B cell (primary cell): ENCODE data around the gene CAMTA1. TPM values are rescaled to one million over a fixed set of nuclear protein-coding genes. Genes with fewer than 3 reads are reported as not detected.
A peak's percentile ranks its signal among the peaks of the same experiment; 100 is the strongest.

Source experiments
- ATAC-seq: fragments of 200-7000 bp; cut with Tn5 transposase; one replicate; pipeline ENCODE4 v1.10.0; 2021; ENCODE audit warnings: low read depth, mild to moderate bottlenecking, moderate number of reproducible peaks, moderate library complexity
- CTCF ChIA-PET: fragments of 350-600 bp; sonication (Branson Sonifier 250); formaldehyde crosslinking; loops from one replicate; lab custom pipeline; 2021; ENCODE audit warnings: antibody characterized with exemption, inconsistent platforms; lab: Charles Lee
- POLR2A ChIA-PET: fragments of 350-600 bp; sonication (Branson Sonifier 250); formaldehyde crosslinking; loops from one replicate; lab custom pipeline; 2021; ENCODE audit warnings: antibody characterized with exemption; lab: Charles Lee
- DNase-seq: peaks from one replicate; pipeline ENCODE4 v3.0.0; 2013
- H2AFZ ChIP-seq: 2 replicates; pipeline ENCODE4 v1.6.1; 2012; ENCODE audit warnings: mild to moderate bottlenecking, low read depth, low read length; ENCODE audit not compliant: insufficient read depth, poor library complexity, severe bottlenecking
- H3K27ac ChIP-seq, 2 donors: 1 replicate in 1 of 2; 2 replicates in 1 of 2; pipeline ENCODE4 v1.5.1; 2012 to 2013; ENCODE audit warnings: low read length in 2 of 2, mild to moderate bottlenecking in 2 of 2, moderate library complexity in 1 of 2
- H3K27me3 ChIP-seq, 4 experiments: fragments of 200-600 bp in 1 of 4; sonication (generic) in 1 of 4; replicated peaks in 1 of 4; 1 replicate in 2 of 4; 2 replicates in 2 of 4; pipeline versions ENCODE4 v1.6.1 to v1.7.0; 2013 to 2016; ENCODE audit warnings: low read length in 3 of 4, mild to moderate bottlenecking in 2 of 4, mixed read lengths in 1 of 4, moderate library complexity in 1 of 4; ENCODE audit not compliant: insufficient read depth in 4 of 4, control insufficient read depth in 3 of 4; ENCODE audit errors: control extremely low read depth in 1 of 4
- H3K36me3 ChIP-seq, 2 experiments: replicated peaks in 1 of 2; 1 replicate in 1 of 2; 2 replicates in 1 of 2; pipeline versions ENCODE4 v1.6.1 to v1.7.1; 2013; ENCODE audit warnings: low read length in 1 of 2; ENCODE audit not compliant: insufficient read depth in 2 of 2, control insufficient read depth in 1 of 2; ENCODE audit errors: control extremely low read depth in 1 of 2, extremely low read depth in 1 of 2
- H3K4me1 ChIP-seq, 2 donors: fragments of 200-600 bp in 1 of 2; sonication (generic) in 1 of 2; 1 replicate in 1 of 2; 2 replicates in 1 of 2; pipeline versions ENCODE4 v1.5.1 to v1.6.1; 2013 to 2017; ENCODE audit warnings: low read length in 2 of 2; ENCODE audit not compliant: control insufficient read depth in 2 of 2, insufficient read depth in 2 of 2
- H3K4me2 ChIP-seq: replicated peaks from 2 replicates; pipeline ENCODE3; 2012; ENCODE audit warnings: mild to moderate bottlenecking, low read depth, low read length; ENCODE audit not compliant: poor library complexity, severe bottlenecking
- H3K4me3 ChIP-seq, 5 experiments: fragments of 200-600 bp in 1 of 5; sonication (generic) in 1 of 5; 1 replicate in 3 of 5; 2 replicates in 2 of 5; pipeline versions ENCODE4 v1.5.1 to v1.7.0; 2011 to 2016; ENCODE audit warnings: low read length in 4 of 5, mild to moderate bottlenecking in 4 of 5, low read depth in 2 of 5, control low read depth in 1 of 5, moderate library complexity in 1 of 5; ENCODE audit not compliant: insufficient read depth in 1 of 5; ENCODE audit errors: control extremely low read depth in 1 of 5, extremely low read depth in 1 of 5
- H3K79me2 ChIP-seq: fragments of 200-600 bp; sonication (generic); one replicate; pipeline ENCODE4 v1.6.0; 2016; ENCODE audit warnings: low read length; ENCODE audit not compliant: control insufficient read depth, insufficient read depth
- H3K9ac ChIP-seq: fragments of 200-600 bp; sonication (generic); 2 replicates; pipeline ENCODE4 v1.6.1; 2017; ENCODE audit warnings: mild to moderate bottlenecking, low read length, moderate library complexity
- H3K9me3 ChIP-seq, 3 donors: one replicate each; pipeline versions ENCODE4 v1.6.1 to v1.7.1; 2013; ENCODE audit warnings: low read length in 2 of 3; ENCODE audit not compliant: control insufficient read depth in 2 of 3, insufficient read depth in 1 of 3; ENCODE audit errors: control extremely low read depth in 1 of 3
- H4K20me1 ChIP-seq: 2 replicates; pipeline ENCODE4 v1.6.0; 2012; ENCODE audit warnings: mild to moderate bottlenecking, low read length; ENCODE audit not compliant: insufficient read depth, control insufficient read depth, poor library complexity, severe bottlenecking
- H3K27ac Mint-ChIP-seq: one replicate; pipeline ENCODE4 v1.8.0; 2021; ENCODE audit warnings: mixed read lengths
- H3K27me3 Mint-ChIP-seq: one replicate; pipeline ENCODE4 v1.8.0; 2021; ENCODE audit warnings: mixed read lengths
- H3K4me1 Mint-ChIP-seq: one replicate; pipeline ENCODE4 v1.8.0; 2021; ENCODE audit warnings: mixed read lengths
- H3K4me3 Mint-ChIP-seq: one replicate; pipeline ENCODE4 v1.8.0; 2021; ENCODE audit warnings: mixed read lengths
- H3K9me3 Mint-ChIP-seq: one replicate; pipeline ENCODE4 v1.8.0; 2022; ENCODE audit warnings: mixed read lengths; ENCODE audit not compliant: insufficient read depth
- EZH2 ChIP-seq: IDR thresholded peaks from 2 replicates; pipeline ENCODE4 v1.6.1; 2012; ENCODE audit warnings: borderline replicate concordance, low read depth, mild to moderate bottlenecking, moderate library complexity, low read length; ENCODE audit not compliant: insufficient read depth, poor library complexity, severe bottlenecking
- WGBS: methylation state at CpG from one replicate; pipeline ENCODE4 v1.1.5; 2013; ENCODE audit warnings: missing lambda C conversion rate; ENCODE audit not compliant: insufficient coverage; 5-methylcytosine and 5-hydroxymethylcytosine counted together
- intact Hi-C: fragments of 100-400 bp; cut with micrococcal nuclease; formaldehyde crosslinking; loops from one replicate; pipeline ENCODE4 v1.10.0; 2022
- polyA plus RNA-seq: library from polyadenylated mRNA; depleted of rRNA; stranded (reverse); fragments of >200 nt; gene quantifications from 2 replicates; pipeline ENCODE4 v1.2.3, GENCODE V29; 2012
- total RNA-seq, 2 donors: library from RNA; stranded (reverse); fragments of 120-200 nt in 1 of 2; gene quantifications; 1 replicate in 1 of 2; 2 replicates in 1 of 2; pipeline versions ENCODE4 v1.2.3 to v1.2.4, GENCODE V29; 2013 to 2022
- TF ChIP-seq, protein P1 (sequence below): fragments of 200-600 bp; IDR thresholded peaks from one replicate; pipeline ENCODE4 v1.8.0; 2022; ENCODE audit warnings: antibody characterized with exemption, mild to moderate bottlenecking

CAMTA1 gene
- total and polyA plus RNA-seq, 2 donors (not counting 1 experiment from before 2014, with no cell fraction given) = 42.2 to 45.7 TPM

- H3K27me3 Mint-ChIP-seq = no peaks in the 10 kb centered on the region
- no CpG with 5 or more reads among the region's 2 CpGs for WGBS
- Histone ChIP-seq H2AFZ (no peak overlapping the region), H3K4me1 (peaks cover 12 to 17% of the 10 kb centered on the region in 2 donors), H4K20me1 (peaks cover 14% of the 10 kb centered on the region), H3K27me3 (no peaks in the 10 kb centered on the region), H3K79me2 (peaks cover 29% of the 10 kb centered on the region), H3K9ac (no peak overlapping the region), H3K4me2 (peak overlapping the region; percentile 10), H3K4me3 (no peak overlapping the region), H3K27ac (no peak overlapping the region), H3K36me3 (peaks cover 0 to 2% of the 10 kb centered on the region in 2 experiments), H3K9me3 (no peaks in the 10 kb centered on the region)
- H3K4me3 Mint-ChIP-seq = peak overlapping the region; percentile 0
- intact Hi-C loops = no loop called here
- ChIA-PET CTCF (interaction anchor here (0.7 kb wide), 1 partner anchor 100 kb away, joined by 4 read pairs; no protein-coding TSS in a partner anchor), POLR2A (no interaction called here)
- no peaks in the 10 kb centered on the region for H3K9me3 Mint-ChIP-seq
- peaks cover 60% of the 10 kb centered on the region for H3K4me1 Mint-ChIP-seq
- ATAC-seq (no peak), DNase-seq (no peak)
- no peak overlapping the region for H3K27ac Mint-ChIP-seq
- no peak for TF ChIP-seq EZH2
- TF ChIP-seq, protein P1, sequence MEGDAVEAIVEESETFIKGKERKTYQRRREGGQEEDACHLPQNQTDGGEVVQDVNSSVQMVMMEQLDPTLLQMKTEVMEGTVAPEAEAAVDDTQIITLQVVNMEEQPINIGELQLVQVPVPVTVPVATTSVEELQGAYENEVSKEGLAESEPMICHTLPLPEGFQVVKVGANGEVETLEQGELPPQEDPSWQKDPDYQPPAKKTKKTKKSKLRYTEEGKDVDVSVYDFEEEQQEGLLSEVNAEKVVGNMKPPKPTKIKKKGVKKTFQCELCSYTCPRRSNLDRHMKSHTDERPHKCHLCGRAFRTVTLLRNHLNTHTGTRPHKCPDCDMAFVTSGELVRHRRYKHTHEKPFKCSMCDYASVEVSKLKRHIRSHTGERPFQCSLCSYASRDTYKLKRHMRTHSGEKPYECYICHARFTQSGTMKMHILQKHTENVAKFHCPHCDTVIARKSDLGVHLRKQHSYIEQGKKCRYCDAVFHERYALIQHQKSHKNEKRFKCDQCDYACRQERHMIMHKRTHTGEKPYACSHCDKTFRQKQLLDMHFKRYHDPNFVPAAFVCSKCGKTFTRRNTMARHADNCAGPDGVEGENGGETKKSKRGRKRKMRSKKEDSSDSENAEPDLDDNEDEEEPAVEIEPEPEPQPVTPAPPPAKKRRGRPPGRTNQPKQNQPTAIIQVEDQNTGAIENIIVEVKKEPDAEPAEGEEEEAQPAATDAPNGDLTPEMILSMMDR = no peak
These were observed 35.6 kb downstream of the CAMTA1 start for GRCh38 chr1:6820899-6821298.

- Histone ChIP-seq H3K4me1 (peaks cover 12 to 17% of the 10 kb centered on the region in 2 donors), H3K4me3 (no peak overlapping the region), H3K9me3 (no peaks in the 10 kb centered on the region), H3K79me2 (peaks cover 13% of the 10 kb centered on the region), H2AFZ (no peak overlapping the region), H3K27me3 (no peaks in the 10 kb centered on the region), H3K4me2 (no peak overlapping the region), H3K27ac (no peak overlapping the region), H3K9ac (no peak overlapping the region), H3K36me3 (peaks cover 0 to 2% of the 10 kb centered on the region in 2 experiments), H4K20me1 (peaks cover 14% of the 10 kb centered on the region)
- CTCF ChIA-PET = no interaction called here
- TF ChIP-seq EZH2 = no peak
- TF ChIP-seq, protein P1 = no peak
- intact Hi-C loops = no loop called here
- H3K4me1 Mint-ChIP-seq = peaks cover 44% of the 10 kb centered on the region
- no peaks in the 10 kb centered on the region for H3K9me3 Mint-ChIP-seq
- no peak overlapping the region for H3K27ac Mint-ChIP-seq
- POLR2A ChIA-PET = no interaction called here
- H3K4me3 Mint-ChIP-seq = no peak overlapping the region
- DNase-seq = no peak
- no peak for ATAC-seq
- H3K27me3 Mint-ChIP-seq = no peaks in the 10 kb centered on the region
- WGBS = 73% methylated on average over 3 of the region's 10 CpGs
These were observed 37.5 kb downstream of the CAMTA1 start for GRCh38 chr1:6822530-6823359.
